Lower leg skin (tissue), 4 donors: ENCODE data around the gene SIAH2. TPM values are rescaled to one million over a fixed set of nuclear protein-coding genes. Genes with fewer than 3 reads are reported as not detected.

Experiments used
- DNase-seq, 2 donors: peaks; one replicate each; pipeline ENCODE4 v3.0.0-alpha.2; 2019; ENCODE audit warnings: low spot score in 2 of 2
- H3K4me3 ChIP-seq: fragments of 200-600 bp; sonication (generic); 2 replicates; pipeline ENCODE4 v1.5.1; 2017; ENCODE audit warnings: mild to moderate bottlenecking, low read depth; ENCODE audit not compliant: poor library complexity, severe bottlenecking
- CTCF ChIP-seq, 3 donors: fragments of 450-650 bp; IDR thresholded peaks; one replicate each; pipeline ENCODE4 v1.5.1; 2016; ENCODE audit warnings: antibody characterized with exemption in 3 of 3, mild to moderate bottlenecking in 3 of 3, moderate library complexity in 2 of 3
- POLR2A ChIP-seq, 2 donors: fragments of 450-650 bp; IDR thresholded peaks; one replicate each; pipeline ENCODE4 v1.6.1; 2016 to 2017; ENCODE audit warnings: antibody characterized with exemption in 2 of 2, mild to moderate bottlenecking in 1 of 2, moderate library complexity in 1 of 2
- WGBS, 2 donors: methylation state at CpG; one replicate each; pipeline ENCODE4 v1.1.5; 2018; 5-methylcytosine and 5-hydroxymethylcytosine counted together
- intact Hi-C: fragments of 100-400 bp; cut with DNase I; formaldehyde crosslinking; loops from one replicate; pipeline ENCODE4 v1.15.0; 2023; ENCODE audit warnings: low total_unique reads
- total RNA-seq, 4 donors: library from RNA; depleted of rRNA; stranded (reverse); fragments of >200 nt; gene quantifications; one replicate each; pipeline ENCODE4 v1.1.0, GENCODE V29; 2016

Gene SIAH2
- total RNA-seq, 4 donors from 2014 or later = 78.5 to 117 (median 94.6) TPM

GRCh38 chr3:150741497-150742140 is 21.4 kb downstream of the SIAH2 start:
- no peak for TF ChIP-seq POLR2A (IDR thresholded peaks at IDR 0.05)
- no peak for TF ChIP-seq CTCF (IDR thresholded peaks at IDR 0.05)
- H3K4me3 ChIP-seq = no peak overlapping the region
- intact Hi-C loops = no loop called here
- 69 to 74% methylated on average over 5 of the region's 5 CpGs for WGBS, 2 donors
- DNase-seq = no peak

GRCh38 chr3:150740733-150741496 is 22.1 kb downstream of the SIAH2 start:
- WGBS, 2 donors = 87 to 88% methylated on average over 12 of the region's 12 CpGs
- TF ChIP-seq POLR2A (IDR thresholded peaks at IDR 0.05) (no peak), CTCF (IDR thresholded peaks at IDR 0.05) (no peak)
- H3K4me3 ChIP-seq = no peak overlapping the region
- intact Hi-C loops = no loop called here
- peak in 1 of 2 donors; percentile 70 for DNase-seq

GRCh38 chr3:150739877-150740645 is 22.9 kb downstream of the SIAH2 start:
- no peak for TF ChIP-seq CTCF (IDR thresholded peaks at IDR 0.05)
- no peak for TF ChIP-seq POLR2A (IDR thresholded peaks at IDR 0.05)
- intact Hi-C loops = no loop called here
- H3K4me3 ChIP-seq = no peak overlapping the region
- DNase-seq = peak in 1 of 2 donors; percentile 36
- 84 to 89% methylated on average over 8 of the region's 8 CpGs for WGBS, 2 donors

- intact Hi-C loops = no loop called here
- H3K4me3 ChIP-seq = no peak overlapping the region
- DNase-seq = no peak
- TF ChIP-seq CTCF (IDR thresholded peaks at IDR 0.05) (no peak), POLR2A (IDR thresholded peaks at IDR 0.05) (no peak)
- WGBS, 2 donors = 60 to 67% methylated on average over 7 of the region's 7 CpGs
Measured at GRCh38 chr3:150739200-150739863, 23.6 kb downstream of the SIAH2 start.

- peak in 1 of 2 donors; percentile 28 for DNase-seq
- no peak overlapping the region for H3K4me3 ChIP-seq
- TF ChIP-seq POLR2A (IDR thresholded peaks at IDR 0.05) (no peak), CTCF (IDR thresholded peaks at IDR 0.05) (no peak)
- 53 to 55% methylated on average over 4 of the region's 4 CpGs for WGBS, 2 donors
- intact Hi-C loops = no loop called here
Measured at GRCh38 chr3:150738688-150739087, 24.3 kb downstream of the SIAH2 start.
